ENCODE results near the gene EVC.
A peak's percentile ranks its signal among the peaks of the same experiment; 100 is the strongest.
"Not testable (repeated sequence)": the region's sequence is repeated elsewhere in the genome, so short reads cannot be mapped to it uniquely, and the experiment has no call there.

EVC gene

GRCh38 chr4:5790546-5790857, 79.5 kb downstream of the EVC start:
- no peak for FAIRE-seq

GRCh38 chr4:5791654-5792053, 80.7 kb downstream of the EVC start:
- FAIRE-seq, result no peak

- FAIRE-seq, result no peak
Observed at GRCh38 chr4:5793514-5793913, 82.5 kb downstream of the EVC start.

GRCh38 chr4:5795580-5795979, 84.6 kb downstream of the EVC start:
- no peak for FAIRE-seq

- FAIRE-seq, result no peak
Observed at GRCh38 chr4:5796976-5797375, 86.0 kb downstream of the EVC start.

- no peak for FAIRE-seq
Observed at GRCh38 chr4:5797866-5798265, 86.9 kb downstream of the EVC start.

- FAIRE-seq, result no peak
Observed at GRCh38 chr4:5798462-5798861, 87.5 kb downstream of the EVC start.

GRCh38 chr4:5798946-5799345, 87.9 kb downstream of the EVC start:
- FAIRE-seq, result no peak

GRCh38 chr4:5799406-5799805, 88.4 kb downstream of the EVC start:
- FAIRE-seq, result no peak

- FAIRE-seq, result no peak
Observed at GRCh38 chr4:5800496-5800895, 89.5 kb downstream of the EVC start.

GRCh38 chr4:5801696-5802095, 90.7 kb downstream of the EVC start:
- FAIRE-seq, result no peak

- FAIRE-seq, result no peak
Observed at GRCh38 chr4:5802565-5802964, 91.6 kb downstream of the EVC start.

- FAIRE-seq, result no peak
Observed at GRCh38 chr4:5804656-5805055, 93.7 kb downstream of the EVC start.

- FAIRE-seq, result no peak
Observed at GRCh38 chr4:5805270-5805669, 94.3 kb downstream of the EVC start.

GRCh38 chr4:5808081-5808741, 97.2 kb downstream of the EVC start:
- FAIRE-seq, result no peak

- no peak for FAIRE-seq
Observed at GRCh38 chr4:5809216-5809776, 98.3 kb downstream of the EVC start.

- no peak for FAIRE-seq
Observed at GRCh38 chr4:5810151-5810550, 99.2 kb downstream of the EVC start.

- no peak for FAIRE-seq
Observed at GRCh38 chr4:5810770-5811430, 99.9 kb downstream of the EVC start.

- FAIRE-seq, result not testable (repeated sequence)
Observed at GRCh38 chr4:5812057-5812456, 101.1 kb downstream of the EVC start.

GRCh38 chr4:5812506-5813229, 101.7 kb downstream of the EVC start:
- peak; percentile 76 for FAIRE-seq

- no peak for FAIRE-seq
Observed at GRCh38 chr4:5813882-5814255, 102.9 kb downstream of the EVC start.

GRCh38 chr4:5814421-5814820, 103.4 kb downstream of the EVC start:
- FAIRE-seq, result no peak

- no peak for FAIRE-seq
Observed at GRCh38 chr4:5815641-5816040, 104.6 kb downstream of the EVC start.

GRCh38 chr4:5816101-5816500, 105.1 kb downstream of the EVC start:
- FAIRE-seq, result no peak
